HepG2 (cell line): ENCODE data around the gene PAPPA2. TPM values are rescaled to one million over a fixed set of nuclear protein-coding genes. Genes with fewer than 3 reads are reported as not detected.

Experiments used
- ATAC-seq: fragments of 200-7000 bp; cut with Tn5 transposase; 3 replicates; pipeline ENCODE4 v1.9.1; 2020; ENCODE audit warnings: mild to moderate bottlenecking, moderate library complexity
- BruUV-seq: library from RNA; stranded (reverse); fragments of 400-500 nt; replicated peaks from 2 replicates; lab custom pipeline; 2021; lab: Mats Ljungman, UMichigan
- CTCF ChIA-PET: fragments of 300-600 bp; formaldehyde crosslinking; extraction: SDS; loops from one replicate; lab custom pipeline; 2021; ENCODE audit warnings: low total read pairs, inconsistent platforms, low intra/inter-chr PET ratio; lab: Yijun Ruan, JAX
- POLR2A ChIA-PET: fragments of 350-600 bp; sonication (Branson Sonifier 250); formaldehyde crosslinking; loops from one replicate; lab custom pipeline; 2020; ENCODE audit warnings: antibody characterized with exemption, inconsistent platforms; lab: Yijun Ruan, JAX
- DNase-seq: peaks from one replicate; pipeline ENCODE4 v3.0.0-alpha.2; 2015; ENCODE audit warnings: low spot score
- FAIRE-seq: peaks from 3 replicates; lab custom pipeline; 2011; peaks lifted over from hg19 to GRCh38; lab: Jason Lieb, UNC
- H2AFZ ChIP-seq: one replicate; pipeline ENCODE4 v1.6.1; 2011; ENCODE audit warnings: low read length, inconsistent platforms
- H3K27ac ChIP-seq: fragments of 300-600 bp; 3 replicates; pipeline ENCODE4 v1.8.0; 2011; ENCODE audit warnings: mixed run types, mild to moderate bottlenecking, mixed read lengths, low read length, inconsistent platforms; ENCODE audit not compliant: insufficient read depth; ENCODE audit errors: extremely low read length
- H3K27me3 ChIP-seq, 2 experiments: fragments of 200-600 bp in 1 of 2; 2 replicates in 1 of 2; 3 replicates in 1 of 2; pipeline versions ENCODE4 v1.6.0 to v1.8.0; 2011; ENCODE audit warnings: low read length in 2 of 2, mild to moderate bottlenecking in 2 of 2, moderate library complexity in 2 of 2, inconsistent platforms in 1 of 2; ENCODE audit not compliant: insufficient read depth in 2 of 2, control insufficient read depth in 1 of 2
- H3K36me3 ChIP-seq, 2 experiments: fragments of 200-600 bp in 1 of 2; replicated peaks in 1 of 2; 2 replicates in 1 of 2; 3 replicates in 1 of 2; pipeline versions ENCODE4 v1.5.1 to v1.8.0; 2011; ENCODE audit warnings: low read length in 2 of 2, inconsistent platforms in 1 of 2; ENCODE audit not compliant: insufficient read depth in 2 of 2, control insufficient read depth in 1 of 2
- H3K4me1 ChIP-seq: 2 replicates; pipeline ENCODE4 v1.5.1; 2012; ENCODE audit warnings: low read length, inconsistent platforms; ENCODE audit not compliant: insufficient read depth
- H3K4me2 ChIP-seq: 2 replicates; pipeline ENCODE4 v1.6.0; 2011; ENCODE audit warnings: low read depth, low read length, inconsistent platforms
- H3K4me3 ChIP-seq, 3 experiments: fragments of 200-600 bp in 1 of 3; sonication (generic), shearing (Covaris generic) in 1 of 3; replicated peaks in 1 of 3; 2 replicates each; pipeline ENCODE4 v1.5.1; 2011 to 2016; ENCODE audit warnings: low read length in 3 of 3, inconsistent platforms in 2 of 3, low read depth in 2 of 3, mild to moderate bottlenecking in 2 of 3, control low read depth in 1 of 3, mixed read lengths in 1 of 3; ENCODE audit not compliant: insufficient read depth in 1 of 3
- H3K79me2 ChIP-seq: one replicate; pipeline ENCODE4 v1.6.1; 2011; ENCODE audit warnings: low read length, inconsistent platforms; ENCODE audit not compliant: insufficient read depth
- H3K9ac ChIP-seq: 2 replicates; pipeline ENCODE4 v1.6.0; 2011; ENCODE audit warnings: mild to moderate bottlenecking, low read depth, low read length, inconsistent platforms; ENCODE audit not compliant: insufficient read depth
- H3K9me3 ChIP-seq: 2 replicates; pipeline ENCODE4 v1.5.1; 2012; ENCODE audit warnings: mild to moderate bottlenecking, low read length
- H4K20me1 ChIP-seq: 2 replicates; pipeline ENCODE4 v1.6.0; 2011; ENCODE audit warnings: inconsistent platforms, mild to moderate bottlenecking, low read length, moderate library complexity; ENCODE audit not compliant: insufficient read depth
- ATF2 ChIP-seq: sonication (generic); formaldehyde crosslinking; IDR thresholded peaks from 2 replicates; pipeline ENCODE4 v1.4.0; 2020; ENCODE audit warnings: missing genetic modification reagents
- ATF5 ChIP-seq: sonication (generic); formaldehyde crosslinking; IDR thresholded peaks from 2 replicates; pipeline ENCODE4 v1.4.0; 2020; ENCODE audit warnings: mild to moderate bottlenecking, low read depth, missing genetic modification reagents
- CCDC6 ChIP-seq: sonication (generic); formaldehyde crosslinking; IDR thresholded peaks from 2 replicates; pipeline ENCODE4 v1.8.1; 2022; ENCODE audit warnings: mild to moderate bottlenecking, missing genetic modification reagents, moderate library complexity
- DMAP1 ChIP-seq: IDR thresholded peaks from 2 replicates; pipeline ENCODE4 v1.6.1; 2016
- ELF1 ChIP-seq: sonication (generic); formaldehyde crosslinking; IDR thresholded peaks from 2 replicates; pipeline ENCODE4 v1.4.0; 2020; ENCODE audit warnings: missing genetic modification reagents
- FOXA3 ChIP-seq: IDR thresholded peaks from 2 replicates; pipeline ENCODE4 v1.6.1; 2016; ENCODE audit warnings: missing genetic modification reagents, missing compliant biosample characterization
- FOXO1 ChIP-seq: sonication (generic); formaldehyde crosslinking; IDR thresholded peaks from 2 replicates; pipeline ENCODE4 v1.4.0; 2020; ENCODE audit warnings: missing genetic modification reagents
- MTA1 ChIP-seq: sonication (generic); formaldehyde crosslinking; IDR thresholded peaks from 2 replicates; pipeline ENCODE4 v1.4.0; 2020; ENCODE audit warnings: missing genetic modification reagents, mild to moderate bottlenecking, borderline replicate concordance
- MYC ChIP-seq: sonication (generic); formaldehyde crosslinking; IDR thresholded peaks from 2 replicates; pipeline ENCODE4 v1.9.0; 2021; ENCODE audit warnings: missing genetic modification reagents, borderline replicate concordance
- YEATS2 ChIP-seq: sonication (generic); formaldehyde crosslinking; IDR thresholded peaks from 2 replicates; pipeline ENCODE4 v1.4.0; 2020; ENCODE audit warnings: missing genetic modification reagents, borderline replicate concordance
- ZNF326 ChIP-seq: sonication (generic); formaldehyde crosslinking; IDR thresholded peaks from 2 replicates; pipeline ENCODE4 v1.4.0; 2020; ENCODE audit warnings: missing genetic modification reagents, borderline replicate concordance
- ZNF652 ChIP-seq: IDR thresholded peaks from 2 replicates; pipeline ENCODE4 v1.6.1; 2016; ENCODE audit warnings: low read depth, borderline replicate concordance
- ZNF709 ChIP-seq: sonication (generic); formaldehyde crosslinking; IDR thresholded peaks from 2 replicates; pipeline ENCODE4 v1.5.0; 2020; ENCODE audit warnings: mild to moderate bottlenecking, missing genetic modification reagents
- WGBS: methylation state at CpG from one replicate; pipeline ENCODE4 v1.1.6; 2017; ENCODE audit warnings: low lambda C conversion rate; 5-methylcytosine and 5-hydroxymethylcytosine counted together
- in situ Hi-C: cut with HindIII; loops from 2 replicates; pipeline ENCODE4 v1.10.0; 2017; ENCODE audit warnings: low pct_unique_long_range_greater_than_20kb; ENCODE audit not compliant: extremely low pct_ligation_motif_present
- intact Hi-C: fragments of 100-400 bp; cut with micrococcal nuclease; formaldehyde crosslinking; loops from one replicate; pipeline ENCODE4 v1.10.0; 2022; ENCODE audit not compliant: unreplicated experiment
- polyA plus RNA-seq, 8 experiments: library from polyadenylated mRNA; depleted of rRNA in 3 of 8; stranded (reverse) in 7 of 8; unstranded in 1 of 8; fragments of >200 nt; fragmentation: Illumina TruSeq in 4 of 8; extraction: Trizol in 4 of 8; gene quantifications; 2 replicates each; pipeline versions ENCODE4 v1.2.1 to v1.2.3, GENCODE V29; 2011 to 2016; ENCODE audit warnings: low read depth in 4 of 8, missing spikeins in 1 of 8, mixed read lengths in 1 of 8; ENCODE audit not compliant: insufficient read depth in 1 of 8
- total RNA-seq, 5 experiments: library from RNA; depleted of rRNA; stranded (reverse); fragments of >200 nt; fragmentation: Illumina TruSeq; extraction: Trizol; gene quantifications; 2 replicates each; pipeline ENCODE4 v1.2.3, GENCODE V29; 2016; ENCODE audit warnings: low read depth in 1 of 5
- TF ChIP-seq, protein P1 (sequence below): IDR thresholded peaks from 2 replicates; pipeline ENCODE4 v1.6.1; 2016; ENCODE audit warnings: low read depth
- TF ChIP-seq, protein P2 (sequence below): sonication (generic); formaldehyde crosslinking; IDR thresholded peaks from 2 replicates; pipeline ENCODE4 v1.4.0; 2020; ENCODE audit warnings: missing genetic modification reagents, mild to moderate bottlenecking, borderline replicate concordance

PAPPA2 gene
- total and polyA plus RNA-seq, 2 of the 13 experiments (the other 11 are each of a cell fraction or from before 2014, with no cell fraction given): 0.01 TPM; not detected in 1

GRCh38 chr1:176858433-176858916, 395.5 kb downstream of the PAPPA2 start (continued):
- TF ChIP-seq, protein P1, sequence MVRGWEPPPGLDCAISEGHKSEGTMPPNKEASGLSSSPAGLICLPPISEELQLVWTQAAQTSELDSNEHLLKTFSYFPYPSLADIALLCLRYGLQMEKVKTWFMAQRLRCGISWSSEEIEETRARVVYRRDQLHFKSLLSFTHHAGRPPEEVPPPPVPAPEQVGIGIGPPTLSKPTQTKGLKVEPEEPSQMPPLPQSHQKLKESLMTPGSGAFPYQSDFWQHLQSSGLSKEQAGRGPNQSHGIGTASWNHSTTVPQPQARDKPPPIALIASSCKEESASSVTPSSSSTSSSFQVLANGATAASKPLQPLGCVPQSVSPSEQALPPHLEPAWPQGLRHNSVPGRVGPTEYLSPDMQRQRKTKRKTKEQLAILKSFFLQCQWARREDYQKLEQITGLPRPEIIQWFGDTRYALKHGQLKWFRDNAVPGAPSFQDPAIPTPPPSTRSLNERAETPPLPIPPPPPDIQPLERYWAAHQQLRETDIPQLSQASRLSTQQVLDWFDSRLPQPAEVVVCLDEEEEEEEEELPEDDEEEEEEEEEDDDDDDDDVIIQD: no peak
- no peak for TF ChIP-seq MYC
- no peak for TF ChIP-seq ZNF709
- no peak for TF ChIP-seq ELF1 (CRISPR knock-in tag)
- no peak for TF ChIP-seq ATF2
- TF ChIP-seq, protein P2, sequence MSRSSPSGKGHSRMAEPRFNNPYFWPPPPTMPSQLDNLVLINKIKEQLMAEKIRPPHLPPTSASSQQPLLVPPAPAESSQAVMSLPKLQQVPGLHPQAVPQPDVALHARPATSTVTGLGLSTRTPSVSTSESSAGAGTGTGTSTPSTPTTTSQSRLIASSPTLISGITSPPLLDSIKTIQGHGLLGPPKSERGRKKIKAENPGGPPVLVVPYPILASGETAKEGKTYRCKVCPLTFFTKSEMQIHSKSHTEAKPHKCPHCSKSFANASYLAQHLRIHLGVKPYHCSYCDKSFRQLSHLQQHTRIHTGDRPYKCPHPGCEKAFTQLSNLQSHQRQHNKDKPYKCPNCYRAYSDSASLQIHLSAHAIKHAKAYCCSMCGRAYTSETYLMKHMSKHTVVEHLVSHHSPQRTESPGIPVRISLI (CRISPR knock-in tag): no peak
- no peak for TF ChIP-seq FOXA3 (CRISPR knock-in tag)
- no peak for TF ChIP-seq ATF5 (CRISPR knock-in tag)
- TF ChIP-seq CCDC6 (CRISPR knock-in tag): no peak

- DNase-seq: no peak
- Histone ChIP-seq H3K4me3 (no peak overlapping the region), H3K9me3 (no peaks in the 10 kb centered on the region), H3K27me3 (no peaks in the 10 kb centered on the region), H3K9ac (no peak overlapping the region), H3K79me2 (no peaks in the 10 kb centered on the region), H4K20me1 (no peaks in the 10 kb centered on the region), H3K4me1 (no peaks in the 10 kb centered on the region), H2AFZ (no peak overlapping the region), H3K4me2 (no peak overlapping the region), H3K36me3 (no peaks in the 10 kb centered on the region), H3K27ac (no peak overlapping the region)
- ChIA-PET CTCF (no interaction called here), POLR2A (no interaction called here)
- intact Hi-C loops (no loop called here), in situ Hi-C loops (no loop called here)
- 25% methylated on average over 4 of the region's 4 CpGs for WGBS
- ATAC-seq: no peak
- no peak for FAIRE-seq
- TF ChIP-seq DMAP1 (CRISPR knock-in tag): no peak
- TF ChIP-seq ZNF326 (CRISPR knock-in tag): no peak
- no peak for TF ChIP-seq ZNF652 (CRISPR knock-in tag)
- TF ChIP-seq MTA1 (CRISPR knock-in tag): no peak
- TF ChIP-seq YEATS2 (CRISPR knock-in tag): no peak
- TF ChIP-seq FOXO1 (CRISPR knock-in tag): no peak
- BruUV-seq: no TSS peak
Measured at GRCh38 chr1:176863613-176864012, 400.6 kb downstream of the PAPPA2 start.
